HepG2 (cell line): Measurements from ENCODE around the gene NT5DC1. TPM values are rescaled to one million over a fixed set of nuclear protein-coding genes. Genes with fewer than 3 reads are reported as not detected.

Experiments
- CREM ChIP-seq, 2 experiments: sonication (generic) in 1 of 2; formaldehyde crosslinking in 1 of 2; IDR thresholded peaks; 2 replicates each; pipeline versions ENCODE4 v1.4.0 to v1.6.1; 2016 to 2020; ENCODE audit warnings: antibody characterized with exemption in 1 of 2, mild to moderate bottlenecking in 1 of 2, missing genetic modification reagents in 1 of 2
- HDAC1 ChIP-seq: sonication (generic); formaldehyde crosslinking; IDR thresholded peaks from 2 replicates; pipeline ENCODE4 v1.5.1; 2020; ENCODE audit warnings: mild to moderate bottlenecking, missing genetic modification reagents
- MBD4 ChIP-seq: IDR thresholded peaks from 2 replicates; pipeline ENCODE4 v1.6.1; 2012; ENCODE audit warnings: low read length, inconsistent platforms, borderline replicate concordance
- MED13 ChIP-seq: sonication (generic); formaldehyde crosslinking; IDR thresholded peaks from 2 replicates; pipeline ENCODE4 v1.5.0; 2020; ENCODE audit warnings: missing genetic modification reagents
- NFE2L2 ChIP-seq: fragments of 150-350 bp; IDR thresholded peaks from 2 replicates; pipeline ENCODE4 v1.6.1; 2014; ENCODE audit warnings: low read length
- RELA ChIP-seq: sonication (generic); formaldehyde crosslinking; IDR thresholded peaks from 2 replicates; pipeline ENCODE4 v1.4.0; 2020; ENCODE audit warnings: missing genetic modification reagents
- SAP130 ChIP-seq: IDR thresholded peaks from 2 replicates; pipeline ENCODE4 v1.6.1; 2016; ENCODE audit warnings: low read depth
- SATB2 ChIP-seq: sonication (generic); formaldehyde crosslinking; IDR thresholded peaks from 2 replicates; pipeline ENCODE4 v1.5.0; 2020; ENCODE audit warnings: missing genetic modification reagents
- SIX1 ChIP-seq: sonication (generic); formaldehyde crosslinking; IDR thresholded peaks from 2 replicates; pipeline ENCODE4 v1.4.0; 2020; ENCODE audit warnings: missing genetic modification reagents, borderline replicate concordance
- SNAPC4 ChIP-seq: sonication (generic); formaldehyde crosslinking; IDR thresholded peaks from 2 replicates; pipeline ENCODE4 v1.4.0; 2020; ENCODE audit warnings: mild to moderate bottlenecking, missing genetic modification reagents
- SNRNP70 ChIP-seq: fragments of 200-400 bp; formaldehyde crosslinking; IDR thresholded peaks from 2 replicates; pipeline ENCODE4 v1.6.1; 2017; ENCODE audit warnings: mild to moderate bottlenecking, low read depth, low read length, moderate library complexity
- SOX13 ChIP-seq, 3 experiments: fragments of 450-650 bp in 1 of 3; sonication (generic) in 1 of 3; formaldehyde crosslinking in 1 of 3; IDR thresholded peaks in 2 of 3; conservative IDR thresholded peaks in 1 of 3; 2 replicates each; pipeline versions ENCODE4 v1.5.0 to v1.6.1; 2016 to 2020; ENCODE audit warnings: antibody characterized with exemption in 1 of 3, mild to moderate bottlenecking in 1 of 3, missing compliant biosample characterization in 1 of 3, missing genetic modification reagents in 1 of 3, moderate library complexity in 1 of 3
- TBL1XR1 ChIP-seq: fragments of 150-350 bp; IDR thresholded peaks from 2 replicates; pipeline ENCODE4 v1.6.1; 2014; ENCODE audit warnings: borderline replicate concordance, low read length; ENCODE audit not compliant: partially characterized antibody
- TERF1 ChIP-seq: sonication (generic); formaldehyde crosslinking; IDR thresholded peaks from 2 replicates; pipeline ENCODE4 v1.8.0; 2022; ENCODE audit warnings: mild to moderate bottlenecking, missing genetic modification reagents, moderate library complexity
- TFE3 ChIP-seq: IDR thresholded peaks from 2 replicates; pipeline ENCODE4 v1.6.1; 2016
- ZBTB20 ChIP-seq: sonication (generic); formaldehyde crosslinking; IDR thresholded peaks from 2 replicates; pipeline ENCODE4 v1.8.1; 2023; ENCODE audit warnings: missing genetic modification reagents, low read depth, mild to moderate bottlenecking, borderline replicate concordance
- ZNF138 ChIP-seq: sonication (generic); formaldehyde crosslinking; IDR thresholded peaks from 2 replicates; pipeline ENCODE4 v1.5.0; 2020; ENCODE audit warnings: mild to moderate bottlenecking, low read depth, missing genetic modification reagents
- ZNF143 ChIP-seq: sonication (generic); formaldehyde crosslinking; IDR thresholded peaks from 2 replicates; pipeline ENCODE4 v1.4.0; 2020; ENCODE audit warnings: missing genetic modification reagents
- ZNF225 ChIP-seq: sonication (generic); formaldehyde crosslinking; IDR thresholded peaks from 2 replicates; pipeline ENCODE4 v1.4.0; 2020; ENCODE audit warnings: mild to moderate bottlenecking, missing genetic modification reagents
- ZNF3 ChIP-seq: IDR thresholded peaks from 2 replicates; pipeline ENCODE4 v1.7.0; 2017; ENCODE audit warnings: inconsistent platforms
- ZNF773 ChIP-seq: sonication (generic); formaldehyde crosslinking; IDR thresholded peaks from 2 replicates; pipeline ENCODE4 v1.4.0; 2020; ENCODE audit warnings: missing genetic modification reagents, borderline replicate concordance
- ZNF788 ChIP-seq: sonication (generic); formaldehyde crosslinking; IDR thresholded peaks from 2 replicates; pipeline ENCODE4 v1.5.0; 2020; ENCODE audit warnings: mild to moderate bottlenecking, missing genetic modification reagents, borderline replicate concordance
- ZSCAN9 ChIP-seq: IDR thresholded peaks from 2 replicates; pipeline ENCODE4 v1.6.1; 2016; ENCODE audit warnings: borderline replicate concordance
- polyA plus RNA-seq, 8 experiments: library from polyadenylated mRNA; depleted of rRNA in 3 of 8; stranded (reverse) in 7 of 8; unstranded in 1 of 8; fragments of >200 nt; fragmentation: Illumina TruSeq in 4 of 8; extraction: Trizol in 4 of 8; gene quantifications; 2 replicates each; pipeline versions ENCODE4 v1.2.1 to v1.2.3, GENCODE V29; 2011 to 2016; ENCODE audit warnings: low read depth in 4 of 8, missing spikeins in 1 of 8, mixed read lengths in 1 of 8; ENCODE audit not compliant: insufficient read depth in 1 of 8
- total RNA-seq, 5 experiments: library from RNA; depleted of rRNA; stranded (reverse); fragments of >200 nt; fragmentation: Illumina TruSeq; extraction: Trizol; gene quantifications; 2 replicates each; pipeline ENCODE4 v1.2.3, GENCODE V29; 2016; ENCODE audit warnings: low read depth in 1 of 5

The NT5DC1 gene
- total and polyA plus RNA-seq, 2 of the 13 experiments (the other 11 are each of a cell fraction or from before 2014, with no cell fraction given) = 27.0 to 56.1 TPM

GRCh38 chr6:116268589-116269293 is 168.1 kb downstream of the NT5DC1 start (continued):
- TF ChIP-seq CREM (IDR thresholded peaks at IDR 0.05) = 0 out of 2 replicates have a peak, but pooled peaks have one; percentile 18
- TF ChIP-seq CREM (CRISPR knock-in tag; IDR thresholded peaks at IDR 0.05) = no peak
- no peak for TF ChIP-seq ZNF143 (CRISPR knock-in tag)
- TF ChIP-seq SNAPC4 (CRISPR knock-in tag) = no peak
- no peak for TF ChIP-seq HDAC1 (CRISPR knock-in tag)
- no peak for TF ChIP-seq SOX13 (IDR thresholded peaks at IDR 0.05)
- TF ChIP-seq SOX13 (CRISPR knock-in tag; conservative IDR thresholded peaks at IDR 0.05 in 1 of 2, IDR thresholded peaks at IDR 0.05 in 1 of 2) = peak in 1 of 2 experiments; percentile 49; a peak in 1 of 4 replicates
- TF ChIP-seq RELA (CRISPR knock-in tag) = no peak
- no peak for TF ChIP-seq ZNF788
- TF ChIP-seq TERF1 (CRISPR knock-in tag) = no peak
- peak; percentile 43 for TF ChIP-seq TBL1XR1
- peak; percentile 54; the same call in 1 of the 2 replicates for TF ChIP-seq SIX1 (CRISPR knock-in tag)
- TF ChIP-seq ZNF225 (CRISPR knock-in tag) = no peak
- no peak for TF ChIP-seq ZNF773 (CRISPR knock-in tag)
- TF ChIP-seq MBD4 = peak; percentile 58; the same call in 1 of the 2 replicates
- no peak for TF ChIP-seq ZNF138 (CRISPR knock-in tag)
- peak; percentile 38; the same call in 1 of the 2 replicates for TF ChIP-seq ZSCAN9 (CRISPR knock-in tag)
- TF ChIP-seq TFE3 (CRISPR knock-in tag) = no peak
- no peak for TF ChIP-seq SNRNP70
- TF ChIP-seq SAP130 (CRISPR knock-in tag) = peak; percentile 47; the same call in 1 of the 2 replicates
- TF ChIP-seq ZNF3 (CRISPR knock-in tag) = no peak
- no peak for TF ChIP-seq SATB2 (CRISPR knock-in tag)
- 0 out of 2 replicates have a peak, but pooled peaks have one; percentile 73 for TF ChIP-seq ZBTB20 (CRISPR knock-in tag)
- TF ChIP-seq MED13 (CRISPR knock-in tag) = no peak
- no peak for TF ChIP-seq NFE2L2
